K562 (cell line): ENCODE measurements around the gene OR10H5. TPM values are rescaled to one million over a fixed set of nuclear protein-coding genes. Genes with fewer than 3 reads are reported as not detected.

Experiments used
- HDAC2 ChIP-seq: fragments of 450-650 bp; IDR thresholded peaks from 2 replicates; pipeline ENCODE4 v1.6.1; 2016; ENCODE audit warnings: mild to moderate bottlenecking
- NFIC ChIP-seq: fragments of 450-650 bp; IDR thresholded peaks from 2 replicates; pipeline ENCODE4 v1.6.1; 2017; ENCODE audit warnings: mild to moderate bottlenecking, inconsistent platforms
- POLR2A ChIP-seq: fragments of 450-650 bp; conservative IDR thresholded peaks from 2 replicates; pipeline ENCODE4 v1.6.1; 2016
- RBM14 ChIP-seq: fragments of 200-400 bp; formaldehyde crosslinking; IDR thresholded peaks from 2 replicates; pipeline ENCODE4 v1.6.1; 2018; ENCODE audit warnings: low read depth, mild to moderate bottlenecking, low read length, moderate library complexity, borderline replicate concordance; ENCODE audit not compliant: insufficient read depth
- RFX7 ChIP-seq: fragments of 250-450 bp; sonication (Bioruptor Pico); IDR thresholded peaks from 2 replicates; pipeline ENCODE4 v1.5.1; 2021; ENCODE audit warnings: mild to moderate bottlenecking
- RUNX1 ChIP-seq: sonication (generic); IDR thresholded peaks from 2 replicates; pipeline ENCODE4 v1.6.1; 2016; ENCODE audit warnings: antibody characterized with exemption, low read depth
- SP2 ChIP-seq: IDR thresholded peaks from 2 replicates; pipeline ENCODE4 v1.6.1; 2011; ENCODE audit warnings: mild to moderate bottlenecking, low read depth, low read length, moderate library complexity; ENCODE audit not compliant: poor library complexity, severe bottlenecking; ENCODE audit errors: extremely low read depth
- TCF3 ChIP-seq: sonication (generic); formaldehyde crosslinking; IDR thresholded peaks from 2 replicates; pipeline ENCODE4 v1.4.0; 2020; ENCODE audit warnings: mild to moderate bottlenecking, missing genetic modification reagents
- U2AF2 ChIP-seq: fragments of 200-400 bp; formaldehyde crosslinking; optimal IDR thresholded peaks from 2 replicates; pipeline ENCODE3; 2017; ENCODE audit warnings: low read depth, mild to moderate bottlenecking, low read length
- YBX1 ChIP-seq: fragments of 450-650 bp; IDR thresholded peaks from 2 replicates; pipeline ENCODE4 v1.7.1; 2016; ENCODE audit warnings: mild to moderate bottlenecking
- ZNF583 ChIP-seq: fragments of 250-450 bp; sonication (Bioruptor Pico); IDR thresholded peaks from 2 replicates; pipeline ENCODE4 v1.4.0; 2020
- ZNF77 ChIP-seq: fragments of 250-450 bp; sonication (Bioruptor Pico); IDR thresholded peaks from 2 replicates; pipeline ENCODE4 v1.5.0; 2020
- ZNF830 ChIP-seq: fragments of 250-450 bp; sonication (Bioruptor Pico); IDR thresholded peaks from 2 replicates; pipeline ENCODE4 v1.5.0; 2021; ENCODE audit warnings: mild to moderate bottlenecking
- polyA plus RNA-seq, 8 experiments: library from polyadenylated mRNA; depleted of rRNA in 4 of 8; stranded (reverse) in 5 of 8; unstranded in 3 of 8; fragments of >200 nt; fragmentation: Nextera tagmentation in 2 of 8; fragmentation: Illumina TruSeq in 1 of 8; extraction: Ambion mirVana in 2 of 8; extraction: Trizol in 1 of 8; gene quantifications; 2 replicates each; pipeline versions ENCODE4 v1.2.1 to v1.2.3, GENCODE V29; 2011 to 2014; ENCODE audit warnings: inconsistent platforms in 1 of 8, missing spikeins in 1 of 8
- total RNA-seq, 7 experiments: library from RNA; depleted of rRNA in 6 of 7; stranded (reverse); fragments of >200 nt in 6 of 7; fragmentation: Illumina TruSeq in 2 of 7; extraction: Trizol in 2 of 7; gene quantifications; 2 replicates each; pipeline versions ENCODE4 v1.2.1 to v1.2.3, GENCODE V29; 2011 to 2021; ENCODE audit warnings: low replicate concordance in 1 of 7
- TF ChIP-seq, protein P1 (sequence below): sonication (generic); formaldehyde crosslinking; IDR thresholded peaks from 2 replicates; pipeline ENCODE4 v1.4.0; 2020; ENCODE audit warnings: mild to moderate bottlenecking, missing genetic modification reagents
- TF ChIP-seq, protein P2 (sequence below): fragments of 450-650 bp; formaldehyde crosslinking; IDR thresholded peaks from 2 replicates; pipeline ENCODE4 v1.4.0; 2022; ENCODE audit warnings: mild to moderate bottlenecking, moderate library complexity
- TF ChIP-seq, protein P3 (sequence below): fragments of 250-450 bp; sonication (Bioruptor Pico); IDR thresholded peaks from 2 replicates; pipeline ENCODE4 v1.8.0; 2022; ENCODE audit warnings: moderate library complexity, mild to moderate bottlenecking, inconsistent platforms
- TF ChIP-seq, protein P4 (sequence below): fragments of 450-650 bp; conservative IDR thresholded peaks from 2 replicates; pipeline ENCODE4 v1.6.1; 2016; ENCODE audit warnings: missing genetic modification characterization, low read depth, mild to moderate bottlenecking, missing compliant biosample characterization, moderate library complexity
- TF ChIP-seq, protein P5 (sequence below), 2 experiments: fragments of 450-650 bp in 1 of 2; IDR thresholded peaks; 2 replicates each; pipeline ENCODE4 v1.6.1; 2011 to 2017; ENCODE audit warnings: low read depth in 2 of 2, antibody characterized with exemption in 1 of 2, borderline replicate concordance in 1 of 2, low read length in 1 of 2, mild to moderate bottlenecking in 1 of 2, mixed read lengths in 1 of 2; ENCODE audit not compliant: control insufficient read depth in 1 of 2

The OR10H5 gene
- total and polyA plus RNA-seq, 9 of the 15 experiments (the other 6 are each of a cell fraction or from before 2014, with no cell fraction given), result not detected

DNA sequence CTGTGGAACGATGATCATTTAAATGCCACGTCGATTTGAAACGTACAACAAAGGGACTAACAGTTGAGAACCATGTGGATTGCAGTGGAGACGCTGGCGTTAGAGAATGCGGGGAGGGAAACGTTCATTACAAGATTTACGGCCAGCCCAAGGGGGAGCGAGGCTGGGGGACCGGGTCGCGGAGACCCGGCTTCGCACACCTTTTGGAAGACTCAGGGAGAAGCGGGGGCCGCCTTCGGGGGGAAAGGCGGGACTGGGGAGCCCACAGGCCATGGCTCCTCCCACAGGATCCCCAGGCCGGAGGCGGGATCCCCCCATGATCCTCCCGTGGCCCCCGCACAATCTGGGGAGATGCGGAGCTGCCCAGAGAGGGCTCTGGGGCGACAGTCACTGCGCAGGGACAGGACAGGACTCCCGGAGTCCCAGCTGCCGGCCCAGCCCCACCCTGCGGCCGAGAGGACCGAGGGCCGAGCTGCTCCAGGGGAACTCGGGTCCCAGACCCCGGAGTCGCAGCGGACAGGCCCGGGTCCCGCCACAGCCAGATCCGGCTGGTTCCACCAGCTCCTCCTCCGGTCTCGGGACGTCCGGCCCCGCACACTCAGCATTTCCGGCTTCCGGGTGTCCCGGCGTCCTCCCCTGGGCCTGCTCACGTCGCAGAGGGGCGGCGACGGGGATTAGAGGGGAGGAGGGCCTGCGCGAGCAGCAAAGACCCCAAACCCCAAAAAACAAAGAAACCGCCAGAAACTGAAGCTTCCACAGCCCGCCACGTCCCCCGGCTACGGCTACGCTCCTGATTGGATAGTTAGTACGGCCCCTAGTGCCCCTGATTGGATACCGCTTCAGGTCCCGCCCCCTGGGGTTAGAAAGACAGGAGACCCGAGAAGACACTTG lies 49.1 kb downstream of the OR10H5 start (continued):
- TF ChIP-seq SP2, result peak; percentile 64
- no peak for TF ChIP-seq RUNX1
- TF ChIP-seq, protein P1, sequence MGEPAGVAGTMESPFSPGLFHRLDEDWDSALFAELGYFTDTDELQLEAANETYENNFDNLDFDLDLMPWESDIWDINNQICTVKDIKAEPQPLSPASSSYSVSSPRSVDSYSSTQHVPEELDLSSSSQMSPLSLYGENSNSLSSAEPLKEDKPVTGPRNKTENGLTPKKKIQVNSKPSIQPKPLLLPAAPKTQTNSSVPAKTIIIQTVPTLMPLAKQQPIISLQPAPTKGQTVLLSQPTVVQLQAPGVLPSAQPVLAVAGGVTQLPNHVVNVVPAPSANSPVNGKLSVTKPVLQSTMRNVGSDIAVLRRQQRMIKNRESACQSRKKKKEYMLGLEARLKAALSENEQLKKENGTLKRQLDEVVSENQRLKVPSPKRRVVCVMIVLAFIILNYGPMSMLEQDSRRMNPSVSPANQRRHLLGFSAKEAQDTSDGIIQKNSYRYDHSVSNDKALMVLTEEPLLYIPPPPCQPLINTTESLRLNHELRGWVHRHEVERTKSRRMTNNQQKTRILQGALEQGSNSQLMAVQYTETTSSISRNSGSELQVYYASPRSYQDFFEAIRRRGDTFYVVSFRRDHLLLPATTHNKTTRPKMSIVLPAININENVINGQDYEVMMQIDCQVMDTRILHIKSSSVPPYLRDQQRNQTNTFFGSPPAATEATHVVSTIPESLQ (CRISPR knock-in tag), result peak; percentile 85
- 0 out of 2 replicates have a peak, but pooled peaks have one; percentile 66 for TF ChIP-seq RFX7
- peak; percentile 52 for TF ChIP-seq ZNF77
- TF ChIP-seq YBX1, result no peak
- peak; percentile 83 for TF ChIP-seq POLR2A
- TF ChIP-seq, protein P2, sequence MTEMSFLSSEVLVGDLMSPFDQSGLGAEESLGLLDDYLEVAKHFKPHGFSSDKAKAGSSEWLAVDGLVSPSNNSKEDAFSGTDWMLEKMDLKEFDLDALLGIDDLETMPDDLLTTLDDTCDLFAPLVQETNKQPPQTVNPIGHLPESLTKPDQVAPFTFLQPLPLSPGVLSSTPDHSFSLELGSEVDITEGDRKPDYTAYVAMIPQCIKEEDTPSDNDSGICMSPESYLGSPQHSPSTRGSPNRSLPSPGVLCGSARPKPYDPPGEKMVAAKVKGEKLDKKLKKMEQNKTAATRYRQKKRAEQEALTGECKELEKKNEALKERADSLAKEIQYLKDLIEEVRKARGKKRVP (CRISPR knock-in tag), result peak; percentile 47; the same call in 1 of the 2 replicates
- peak; percentile 22; the same call in 1 of the 2 replicates for TF ChIP-seq NFIC
- TF ChIP-seq, protein P3, sequence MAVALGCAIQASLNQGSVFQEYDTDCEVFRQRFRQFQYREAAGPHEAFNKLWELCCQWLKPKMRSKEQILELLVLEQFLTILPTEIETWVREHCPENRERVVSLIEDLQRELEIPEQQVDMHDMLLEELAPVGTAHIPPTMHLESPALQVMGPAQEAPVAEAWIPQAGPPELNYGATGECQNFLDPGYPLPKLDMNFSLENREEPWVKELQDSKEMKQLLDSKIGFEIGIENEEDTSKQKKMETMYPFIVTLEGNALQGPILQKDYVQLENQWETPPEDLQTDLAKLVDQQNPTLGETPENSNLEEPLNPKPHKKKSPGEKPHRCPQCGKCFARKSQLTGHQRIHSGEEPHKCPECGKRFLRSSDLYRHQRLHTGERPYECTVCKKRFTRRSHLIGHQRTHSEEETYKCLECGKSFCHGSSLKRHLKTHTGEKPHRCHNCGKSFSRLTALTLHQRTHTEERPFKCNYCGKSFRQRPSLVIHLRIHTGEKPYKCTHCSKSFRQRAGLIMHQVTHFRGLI, result 0 out of 2 replicates have a peak, but pooled peaks have one; percentile 38
- TF ChIP-seq ZNF830, result peak; percentile 47; the same call in 1 of the 2 replicates
- no peak for TF ChIP-seq U2AF2
- TF ChIP-seq ZNF583, result peak; percentile 82; the same call in 1 of the 2 replicates
- 0 out of 2 replicates have a peak, but pooled peaks have one; percentile 58 for TF ChIP-seq HDAC2
- peak; percentile 19; the same call in 1 of the 2 replicates for TF ChIP-seq TCF3
- TF ChIP-seq, protein P4, sequence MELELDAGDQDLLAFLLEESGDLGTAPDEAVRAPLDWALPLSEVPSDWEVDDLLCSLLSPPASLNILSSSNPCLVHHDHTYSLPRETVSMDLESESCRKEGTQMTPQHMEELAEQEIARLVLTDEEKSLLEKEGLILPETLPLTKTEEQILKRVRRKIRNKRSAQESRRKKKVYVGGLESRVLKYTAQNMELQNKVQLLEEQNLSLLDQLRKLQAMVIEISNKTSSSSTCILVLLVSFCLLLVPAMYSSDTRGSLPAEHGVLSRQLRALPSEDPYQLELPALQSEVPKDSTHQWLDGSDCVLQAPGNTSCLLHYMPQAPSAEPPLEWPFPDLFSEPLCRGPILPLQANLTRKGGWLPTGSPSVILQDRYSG (tag), result no peak
- TF ChIP-seq RBM14, result 0 out of 2 replicates have a peak, but pooled peaks have one; percentile 80
- TF ChIP-seq, protein P5, sequence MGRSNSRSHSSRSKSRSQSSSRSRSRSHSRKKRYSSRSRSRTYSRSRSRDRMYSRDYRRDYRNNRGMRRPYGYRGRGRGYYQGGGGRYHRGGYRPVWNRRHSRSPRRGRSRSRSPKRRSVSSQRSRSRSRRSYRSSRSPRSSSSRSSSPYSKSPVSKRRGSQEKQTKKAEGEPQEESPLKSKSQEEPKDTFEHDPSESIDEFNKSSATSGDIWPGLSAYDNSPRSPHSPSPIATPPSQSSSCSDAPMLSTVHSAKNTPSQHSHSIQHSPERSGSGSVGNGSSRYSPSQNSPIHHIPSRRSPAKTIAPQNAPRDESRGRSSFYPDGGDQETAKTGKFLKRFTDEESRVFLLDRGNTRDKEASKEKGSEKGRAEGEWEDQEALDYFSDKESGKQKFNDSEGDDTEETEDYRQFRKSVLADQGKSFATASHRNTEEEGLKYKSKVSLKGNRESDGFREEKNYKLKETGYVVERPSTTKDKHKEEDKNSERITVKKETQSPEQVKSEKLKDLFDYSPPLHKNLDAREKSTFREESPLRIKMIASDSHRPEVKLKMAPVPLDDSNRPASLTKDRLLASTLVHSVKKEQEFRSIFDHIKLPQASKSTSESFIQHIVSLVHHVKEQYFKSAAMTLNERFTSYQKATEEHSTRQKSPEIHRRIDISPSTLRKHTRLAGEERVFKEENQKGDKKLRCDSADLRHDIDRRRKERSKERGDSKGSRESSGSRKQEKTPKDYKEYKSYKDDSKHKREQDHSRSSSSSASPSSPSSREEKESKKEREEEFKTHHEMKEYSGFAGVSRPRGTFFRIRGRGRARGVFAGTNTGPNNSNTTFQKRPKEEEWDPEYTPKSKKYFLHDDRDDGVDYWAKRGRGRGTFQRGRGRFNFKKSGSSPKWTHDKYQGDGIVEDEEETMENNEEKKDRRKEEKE (IDR thresholded peaks at IDR 0.05; ENCODE audit: borderline replicate concordance in 1 of 2, control insufficient read depth in 1 of 2, low read depth in 2 of 2, low read length in 1 of 2), result 0 out of 4 replicates have a peak, but pooled peaks of 1 of the 2 experiments have one; percentile 44
